H1 (cell line): ENCODE measurements around the gene CS. TPM values are rescaled to one million over a fixed set of nuclear protein-coding genes. Genes with fewer than 3 reads are reported as not detected.

Experiments used
- CTCF ChIA-PET: fragments of 300-600 bp; sonication (Branson Sonifier 250); formaldehyde crosslinking; loops from one replicate; lab custom pipeline; 2021; ENCODE audit not compliant: partially characterized antibody; lab: Charles Lee
- POLR2A ChIA-PET: fragments of 300-600 bp; sonication (Branson Sonifier 250); formaldehyde crosslinking; loops from one replicate; lab custom pipeline; 2021; ENCODE audit warnings: inconsistent platforms; ENCODE audit not compliant: partially characterized antibody; lab: Charles Lee
- DNase-seq, 2 experiments: peaks; one replicate each; pipeline versions ENCODE4 v3.0.0 to v3.0.0-alpha.2; 2010 to 2022; ENCODE audit warnings: low spot score in 2 of 2, low read depth in 1 of 2, mixed read lengths in 1 of 2
- FAIRE-seq: peaks from 2 replicates; lab custom pipeline; 2011; peaks lifted over from hg19 to GRCh38; lab: Jason Lieb, UNC
- H2AFZ ChIP-seq: 2 replicates; pipeline ENCODE4 v1.8.1; 2012; ENCODE audit warnings: low read length, inconsistent platforms
- H2AK5ac ChIP-seq: 2 replicates; pipeline ENCODE4 v1.6.1; 2013; ENCODE audit warnings: low read depth, low read length
- H2BK120ac ChIP-seq: replicated peaks from 2 replicates; pipeline ENCODE3; 2013; ENCODE audit warnings: low read depth, low read length, inconsistent platforms
- H2BK12ac ChIP-seq: 2 replicates; pipeline ENCODE4 v1.6.1; 2013; ENCODE audit warnings: low read depth, low read length
- H2BK15ac ChIP-seq: 2 replicates; pipeline ENCODE4 v1.6.1; 2013; ENCODE audit warnings: low read length
- H2BK20ac ChIP-seq: 2 replicates; pipeline ENCODE4 v1.6.1; 2013; ENCODE audit warnings: low read length
- H2BK5ac ChIP-seq: 2 replicates; pipeline ENCODE4 v1.6.1; 2013; ENCODE audit warnings: low read depth, low read length
- H3K14ac ChIP-seq: 2 replicates; pipeline ENCODE4 v1.6.1; 2013; ENCODE audit warnings: inconsistent platforms; ENCODE audit not compliant: insufficient read length
- H3K18ac ChIP-seq: 2 replicates; pipeline ENCODE4 v1.6.1; 2013; ENCODE audit warnings: low read length; ENCODE audit errors: extremely low read depth
- H3K23ac ChIP-seq: 2 replicates; pipeline ENCODE4 v1.6.1; 2013; ENCODE audit warnings: inconsistent platforms; ENCODE audit not compliant: insufficient read length
- H3K23me2 ChIP-seq: 2 replicates; pipeline ENCODE4 v1.6.1; 2013; ENCODE audit warnings: low read depth, low read length
- H3K27ac ChIP-seq: 2 replicates; pipeline ENCODE4 v1.6.1; 2011; ENCODE audit warnings: low read depth, low read length, inconsistent platforms
- H3K27me3 ChIP-seq, 4 experiments: replicated peaks in 1 of 4; 1 replicate in 1 of 4; 2 replicates in 3 of 4; pipeline versions ENCODE4 v1.6.1 to v1.8.1; 2011 to 2013; ENCODE audit warnings: low read length in 3 of 4, mild to moderate bottlenecking in 3 of 4, inconsistent platforms in 2 of 4, mixed read lengths in 2 of 4, moderate library complexity in 1 of 4; ENCODE audit not compliant: control insufficient read depth in 3 of 4, insufficient read depth in 3 of 4; ENCODE audit errors: extremely low read depth in 1 of 4
- H3K36me3 ChIP-seq, 4 experiments: 2 replicates each; pipeline versions ENCODE4 v1.6.1 to v1.8.1; 2011 to 2013; ENCODE audit warnings: mild to moderate bottlenecking in 4 of 4, low read length in 3 of 4, moderate library complexity in 2 of 4, control low read depth in 1 of 4, inconsistent platforms in 1 of 4; ENCODE audit not compliant: insufficient read depth in 4 of 4, control insufficient read depth in 2 of 4
- H3K4ac ChIP-seq: replicated peaks from 2 replicates; pipeline ENCODE3; 2013; ENCODE audit warnings: low read length, low read depth, mixed read lengths, inconsistent platforms; ENCODE audit not compliant: insufficient read length
- H3K4me1 ChIP-seq, 4 experiments: replicated peaks in 1 of 4; 1 replicate in 1 of 4; 2 replicates in 3 of 4; pipeline versions ENCODE4 v1.6.1 to v1.8.1; 2011 to 2013; ENCODE audit warnings: low read length in 3 of 4, inconsistent platforms in 2 of 4, mixed read lengths in 1 of 4; ENCODE audit not compliant: insufficient read depth in 4 of 4, control insufficient read depth in 3 of 4
- H3K4me2 ChIP-seq, 2 experiments: 2 replicates each; pipeline versions ENCODE4 v1.6.1 to v1.8.1; 2011 to 2013; ENCODE audit warnings: low read depth in 2 of 2, low read length in 2 of 2, control low read depth in 1 of 2, inconsistent platforms in 1 of 2, mild to moderate bottlenecking in 1 of 2; ENCODE audit not compliant: insufficient read depth in 1 of 2
- H3K4me3 ChIP-seq, 4 experiments: fragments of 200-600, 300-600 bp in 1 of 4; sonication (generic), shearing (Covaris generic), sonication (Bioruptor Twin) in 1 of 4; 2 replicates each; pipeline versions ENCODE4 v1.5.1 to v1.8.1; 2011 to 2016; ENCODE audit warnings: low read length in 4 of 4, low read depth in 3 of 4, control low read depth in 2 of 4, inconsistent platforms in 2 of 4, mild to moderate bottlenecking in 2 of 4, mixed read lengths in 1 of 4, moderate library complexity in 1 of 4; ENCODE audit not compliant: insufficient read depth in 2 of 4; ENCODE audit errors: extremely low read depth in 1 of 4
- H3K56ac ChIP-seq: replicated peaks from 2 replicates; pipeline ENCODE3; 2013; ENCODE audit warnings: low read depth, mild to moderate bottlenecking, mixed read lengths, low read length, inconsistent platforms; ENCODE audit not compliant: insufficient read length
- H3K79me1 ChIP-seq: 2 replicates; pipeline ENCODE4 v1.6.1; 2013; ENCODE audit warnings: low read depth, low read length, control low read depth
- H3K79me2 ChIP-seq, 2 experiments: 2 replicates each; pipeline versions ENCODE4 v1.6.1 to v1.8.1; 2012 to 2013; ENCODE audit warnings: low read length in 2 of 2, mild to moderate bottlenecking in 2 of 2, inconsistent platforms in 1 of 2; ENCODE audit not compliant: insufficient read depth in 2 of 2, control insufficient read depth in 1 of 2
- H3K9ac ChIP-seq, 4 experiments: replicated peaks in 1 of 4; 1 replicate in 1 of 4; 2 replicates in 3 of 4; pipeline versions ENCODE4 v1.6.1 to v1.8.1; 2011 to 2013; ENCODE audit warnings: low read depth in 3 of 4, low read length in 3 of 4, control low read depth in 2 of 4, mild to moderate bottlenecking in 2 of 4, moderate library complexity in 2 of 4, inconsistent platforms in 1 of 4; ENCODE audit errors: extremely low read depth in 1 of 4
- H3K9me3 ChIP-seq, 2 experiments: 2 replicates each; pipeline versions ENCODE4 v1.6.1 to v1.8.1; 2012 to 2013; ENCODE audit warnings: mild to moderate bottlenecking in 2 of 2, moderate library complexity in 2 of 2, control low read depth in 1 of 2, inconsistent platforms in 1 of 2, low read depth in 1 of 2, low read length in 1 of 2, mixed read lengths in 1 of 2; ENCODE audit not compliant: insufficient read depth in 2 of 2
- H4K20me1 ChIP-seq, 2 experiments: replicated peaks in 1 of 2; 2 replicates each; pipeline versions ENCODE3 to v1.8.1; 2011 to 2013; ENCODE audit warnings: inconsistent platforms in 2 of 2, low read length in 2 of 2, mild to moderate bottlenecking in 1 of 2; ENCODE audit not compliant: insufficient read depth in 2 of 2, control insufficient read depth in 1 of 2
- H4K5ac ChIP-seq: 2 replicates; pipeline ENCODE4 v1.6.1; 2013; ENCODE audit warnings: low read length, low read depth, mixed read lengths, inconsistent platforms; ENCODE audit not compliant: insufficient read length
- H4K8ac ChIP-seq: 2 replicates; pipeline ENCODE4 v1.8.0; 2013; ENCODE audit warnings: mild to moderate bottlenecking, moderate library complexity, low read length, inconsistent platforms; ENCODE audit not compliant: insufficient read depth; ENCODE audit errors: extremely low read depth
- H4K91ac ChIP-seq: replicated peaks from 2 replicates; pipeline ENCODE3; 2013; ENCODE audit warnings: low read length, mixed read lengths, inconsistent platforms; ENCODE audit not compliant: insufficient read length
- PHF8 ChIP-seq: fragments of 200-600 bp; sonication (generic); conservative IDR thresholded peaks from 2 replicates; pipeline ENCODE4 v1.7.1; 2012; ENCODE audit warnings: low read depth, mild to moderate bottlenecking, inconsistent platforms, low read length, moderate library complexity
- TAF1 ChIP-seq: IDR thresholded peaks from 2 replicates; pipeline ENCODE4 v1.6.1; 2011; ENCODE audit warnings: mild to moderate bottlenecking, low read depth, low read length
- TBP ChIP-seq: IDR thresholded peaks from 2 replicates; pipeline ENCODE4 v1.6.1; 2011; ENCODE audit warnings: low read depth, low read length, improper control_type of control experiment
- WGBS, 2 experiments: shearing (Covaris generic) in 1 of 2; methylation state at CpG; one replicate each; pipeline versions ENCODE4 v1.1.6 to v1.1.7; 2013 to 2015; ENCODE audit warnings: low lambda C conversion rate in 2 of 2, mixed read lengths in 2 of 2, inconsistent platforms in 1 of 2, low coverage in 1 of 2, missing lambda C conversion rate in 1 of 2; ENCODE audit not compliant: insufficient replicate concordance in 2 of 2, insufficient coverage in 1 of 2, insufficient read length in 1 of 2; ENCODE audit errors: extremely low coverage in 1 of 2, missing lambda C conversion rate in 1 of 2; 5-methylcytosine and 5-hydroxymethylcytosine counted together
- polyA plus RNA-seq, 7 experiments: library from polyadenylated mRNA; depleted of rRNA in 3 of 7; stranded (reverse) in 5 of 7; unstranded in 2 of 7; fragments of >200 nt in 5 of 7; fragments of 200-250 nt in 2 of 7; gene quantifications; 1 replicate in 5 of 7; 2 replicates in 1 of 7; 4 replicates in 1 of 7; pipeline versions ENCODE4 v1.2.1 to v1.2.3, GENCODE V29; 2011 to 2013; ENCODE audit warnings: missing spikeins in 2 of 7, mixed read lengths in 2 of 7
- total RNA-seq: library from RNA; stranded (reverse); fragmentation: NEBNext Ultra II Directional; extraction: Animal tissue kit (Norgen Biotek cat#: 25700); gene quantifications from 2 replicates; pipeline ENCODE4 v1.2.1, GENCODE V29; 2021

The CS gene
- total and polyA plus RNA-seq, 2 of the 8 experiments (the other 6 are each of a cell fraction or from before 2014, with no cell fraction given), result 96.6 to 238 TPM

- Histone ChIP-seq H4K91ac (no peak overlapping the region), H3K4me1 (no peaks in the 10 kb centered on the region), H3K14ac (no peak overlapping the region), H3K56ac (no peak overlapping the region), H3K36me3 (peaks cover 14 to 66% (median 51%) of the 10 kb centered on the region in 4 experiments; a peak in 7 of 8 replicates), H3K4me2 (no peak overlapping the region), H4K8ac (no peak overlapping the region), H2BK120ac (no peak overlapping the region), H3K79me1 (no peaks in the 10 kb centered on the region), H2BK5ac (no peak overlapping the region), H3K23me2 (no peaks in the 10 kb centered on the region), H4K5ac (no peak overlapping the region), H3K9ac (no peak overlapping the region), H3K79me2 (no peaks in the 10 kb centered on the region), H2BK12ac (no peak overlapping the region), H3K4me3 (no peak overlapping the region), H2BK20ac (no peak overlapping the region), H3K9me3 (no peaks in the 10 kb centered on the region), H2BK15ac (no peak overlapping the region), H3K18ac (no peak overlapping the region), H3K27ac (no peak overlapping the region), H3K27me3 (no peaks in the 10 kb centered on the region), H3K4ac (no peak overlapping the region), H4K20me1 (no peaks in the 10 kb centered on the region), H3K23ac (no peak overlapping the region), H2AFZ (no peak overlapping the region), H2AK5ac (no peak overlapping the region)
- WGBS, 2 experiments, result 97% methylated on average over 6 of the region's 6 CpGs; no CpG with 5 or more reads in 1 of the 2 experiments
- FAIRE-seq, result no peak
- DNase-seq, result no peak
- ChIA-PET POLR2A (interaction anchor here (0.7 to 2.7 kb wide), 3 partner anchors 12 to 28 kb away, joined by 3 to 8 read pairs (median 3); no protein-coding TSS in a partner anchor), CTCF (interaction anchor here (0.6 to 0.8 kb wide), 2 partner anchors 14 to 79 kb away, joined by 3 to 5 read pairs; no protein-coding TSS in a partner anchor)
- no peak for TF ChIP-seq PHF8
- no peak for TF ChIP-seq TAF1
- no peak for TF ChIP-seq TBP
These were observed 18.1 kb downstream of the CS start for GRCh38 chr12:56282030-56282429.
